ENCODE data around the gene KLF17.
"Not testable (repeated sequence)": the region's sequence is repeated elsewhere in the genome, so short reads cannot be mapped to it uniquely, and the experiment has no call there.

The KLF17 gene

DNA sequence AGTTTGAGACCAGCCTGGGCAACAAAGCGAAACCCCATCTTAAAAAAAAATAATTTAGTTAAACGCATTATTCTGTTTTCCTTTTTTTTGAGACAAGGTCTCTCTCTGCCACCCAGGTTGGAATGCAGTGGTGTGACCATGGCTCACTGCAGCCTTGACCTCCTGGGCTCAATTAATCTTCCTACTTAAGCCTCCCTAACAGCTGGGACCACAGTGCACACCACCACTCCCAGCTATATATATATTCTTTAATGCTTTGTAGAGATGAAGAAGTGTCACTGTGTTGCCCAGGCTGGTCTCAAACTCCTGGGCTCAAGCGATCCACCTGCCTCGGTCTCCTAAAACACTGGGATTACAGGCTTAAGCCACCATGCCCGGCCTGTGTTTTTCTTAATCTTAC is 7.7 kb upstream of the KLF17 start:
- DNase-seq, result no peak

DNA sequence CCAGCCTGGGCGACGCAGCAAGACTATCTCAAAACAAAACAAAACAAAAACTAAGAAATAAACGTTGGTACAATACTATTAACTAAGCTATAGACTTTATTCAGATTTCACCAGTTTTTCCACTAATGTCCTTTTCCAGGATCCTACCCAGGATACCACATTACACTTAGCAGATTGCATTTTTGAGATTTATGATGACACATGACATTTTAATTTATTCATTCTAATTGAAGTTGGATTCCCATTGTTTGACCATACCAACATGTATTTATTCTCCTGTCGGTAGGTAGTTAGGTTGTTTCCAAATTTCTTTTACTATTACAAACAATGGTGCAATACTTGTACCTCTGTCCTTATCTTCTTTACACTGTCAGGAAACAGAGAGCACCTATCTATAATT is 6.8 kb upstream of the KLF17 start:
- no peak for DNase-seq

DNA sequence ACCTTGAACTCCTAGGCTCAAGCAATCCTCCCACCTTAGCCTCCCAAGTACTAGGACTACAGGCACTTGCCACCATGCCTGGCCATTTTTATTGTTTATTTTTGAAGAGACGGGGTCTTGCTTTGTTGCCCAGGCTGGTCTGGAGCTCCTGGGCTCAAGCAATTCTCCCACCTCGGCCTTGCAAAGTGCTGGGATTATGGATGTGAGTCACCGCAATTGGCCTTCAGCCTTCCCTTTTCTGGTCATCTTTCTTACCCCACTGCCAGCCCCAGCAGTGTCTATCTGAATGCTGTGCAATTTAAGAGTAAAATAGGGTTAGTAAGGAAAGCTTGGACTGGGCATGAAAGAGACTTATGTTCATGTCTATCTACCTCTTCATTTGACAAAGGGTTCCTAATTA is 6.1 kb upstream of the KLF17 start:
- no peak for DNase-seq

DNA sequence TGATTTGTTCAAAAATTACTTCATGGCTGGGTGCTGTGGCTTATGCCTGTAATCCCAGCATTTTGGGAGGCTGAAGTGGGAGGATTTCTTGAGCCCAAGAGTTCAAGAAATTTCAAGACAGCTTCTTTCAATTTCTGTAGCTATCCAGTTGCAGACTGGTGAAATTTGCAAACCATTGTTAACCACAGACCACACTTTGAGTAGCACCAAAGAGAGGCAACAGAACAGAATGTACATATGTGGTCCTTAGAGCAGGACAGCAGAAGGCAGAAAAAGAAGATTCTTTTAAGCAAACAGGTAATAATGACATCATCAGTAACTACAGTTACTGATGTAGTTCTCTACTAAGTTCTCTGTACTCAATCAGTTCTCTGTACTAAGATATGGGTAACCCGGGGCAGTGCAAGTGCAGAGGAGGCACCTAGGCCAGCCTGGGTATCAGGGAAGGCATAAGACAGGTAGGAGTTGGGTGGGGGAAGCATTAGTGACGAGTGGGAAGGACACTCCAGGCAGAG is 5.5 kb upstream of the KLF17 start:
- DNase-seq, result no peak

DNA sequence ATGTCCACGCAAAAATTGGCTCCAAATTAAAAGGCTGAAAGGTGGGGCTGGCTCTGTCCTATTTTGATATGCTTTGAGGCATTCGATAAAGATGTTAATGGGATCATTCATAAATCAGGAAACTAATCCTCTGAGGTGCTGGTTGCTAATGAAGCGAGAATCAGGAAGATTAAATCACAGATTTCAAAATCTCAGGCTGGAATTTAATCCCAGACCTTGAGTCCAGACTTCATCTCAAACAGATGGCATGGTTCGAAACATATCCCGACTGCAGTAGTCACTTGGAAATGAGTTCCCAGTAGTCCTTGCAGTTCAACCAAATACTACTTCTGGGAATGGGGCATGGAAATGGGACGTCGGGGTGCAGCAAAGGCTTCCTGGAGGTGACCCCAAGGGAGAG is 4.5 kb upstream of the KLF17 start:
- DNase-seq, result no peak

DNA sequence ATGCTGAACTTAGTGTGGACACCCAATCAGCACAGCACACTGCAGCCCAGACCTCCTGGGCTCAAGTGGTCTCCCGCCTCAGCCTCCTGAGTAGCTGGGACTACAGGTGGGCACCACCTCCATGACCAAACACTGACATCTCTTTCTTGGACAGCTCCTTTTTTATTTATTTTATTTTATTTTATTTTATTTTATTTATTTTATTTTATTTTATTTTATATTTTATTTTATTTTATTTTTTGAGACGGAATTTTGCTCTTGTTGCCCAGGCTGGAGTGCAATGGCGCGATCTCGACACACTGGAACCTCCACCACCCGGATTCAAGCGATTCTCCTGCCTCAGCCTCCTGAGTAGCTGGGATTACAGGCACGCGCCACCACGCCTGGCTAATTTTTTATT is 1.3 kb upstream of the KLF17 start:
- not testable (repeated sequence) for DNase-seq

DNA sequence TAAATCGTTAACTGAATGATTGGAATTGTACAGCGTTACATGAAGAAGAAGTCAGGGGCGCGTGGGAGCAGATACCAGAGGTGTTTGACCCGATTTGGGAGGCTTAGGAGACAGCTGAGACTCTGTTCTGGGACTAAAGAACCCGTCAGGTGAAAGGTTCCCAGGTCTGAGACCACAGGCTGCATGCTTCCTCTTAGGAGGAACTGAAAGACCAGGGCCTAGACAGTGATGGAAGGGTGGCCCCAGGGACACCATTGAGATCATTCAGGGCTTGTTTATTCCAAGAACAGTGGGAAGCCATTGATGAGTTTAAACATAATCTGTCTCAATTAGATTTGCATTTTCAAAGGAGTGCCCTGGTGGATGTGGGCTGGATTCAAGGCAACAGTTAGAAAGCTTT is 904 bp downstream of the KLF17 start:
- no peak for DNase-seq

DNA sequence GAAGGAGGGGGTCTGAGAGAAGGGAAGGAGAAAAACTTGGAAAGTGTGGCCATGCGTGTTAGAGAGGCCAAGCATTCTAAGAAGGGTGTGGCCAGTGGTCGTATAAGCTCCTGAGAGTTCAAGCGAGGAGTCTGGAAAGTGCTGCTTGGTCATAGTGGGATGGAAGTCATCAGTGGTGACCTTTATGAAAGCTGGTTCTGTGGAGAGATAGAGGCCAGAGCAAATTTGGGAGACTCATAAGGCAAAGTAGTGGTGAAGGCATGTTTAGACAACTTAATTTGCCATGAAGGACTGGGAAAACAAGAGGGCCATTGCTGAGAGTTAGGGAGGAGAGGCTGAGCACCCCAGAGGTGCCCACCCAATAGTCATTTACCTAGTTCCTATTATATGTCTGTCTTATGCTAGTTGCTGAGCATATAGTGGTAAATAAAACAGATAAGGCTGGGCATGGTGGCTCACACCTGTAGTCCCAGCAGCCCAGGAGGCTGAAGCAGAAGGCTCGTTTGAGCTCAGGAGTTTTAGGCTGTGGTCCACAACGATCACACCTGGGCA is 1.9 kb downstream of the KLF17 start:
- DNase-seq, result no peak

DNA sequence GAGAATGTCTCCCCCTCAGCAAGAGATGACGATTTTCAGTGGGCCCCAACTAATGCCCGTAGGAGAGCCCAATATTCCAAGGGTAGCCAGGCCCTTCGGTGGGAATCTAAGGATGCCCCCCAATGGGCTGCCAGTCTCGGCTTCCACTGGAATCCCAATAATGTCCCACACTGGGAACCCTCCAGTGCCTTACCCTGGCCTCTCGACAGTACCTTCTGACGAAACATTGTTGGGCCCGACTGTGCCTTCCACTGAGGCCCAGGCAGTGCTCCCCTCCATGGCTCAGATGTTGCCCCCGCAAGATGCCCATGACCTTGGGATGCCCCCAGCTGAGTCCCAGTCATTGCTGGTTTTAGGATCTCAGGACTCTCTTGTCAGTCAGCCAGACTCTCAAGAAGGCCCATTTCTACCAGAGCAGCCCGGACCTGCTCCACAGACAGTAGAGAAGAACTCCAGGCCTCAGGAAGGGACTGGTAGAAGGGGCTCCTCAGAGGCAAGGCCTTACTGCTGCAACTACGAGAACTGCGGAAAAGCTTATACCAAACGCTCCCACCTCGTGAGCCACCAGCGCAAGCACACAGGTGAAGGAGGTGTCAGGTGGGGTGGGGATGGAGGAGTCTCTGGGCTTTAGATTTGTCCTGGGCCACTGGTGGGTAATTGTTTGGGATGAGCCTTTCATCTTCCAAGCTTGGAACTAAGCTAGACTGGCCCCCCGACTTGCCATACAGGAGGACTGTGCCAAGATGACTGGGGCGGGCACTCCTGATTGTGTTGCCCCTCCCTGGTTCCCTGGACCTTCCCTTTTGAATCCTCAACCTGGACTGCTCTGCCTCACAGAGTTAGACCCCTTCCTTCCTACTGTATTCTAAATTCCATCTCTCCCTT is 11.2 kb downstream of the KLF17 start:
- DNase-seq, result no peak

DNA sequence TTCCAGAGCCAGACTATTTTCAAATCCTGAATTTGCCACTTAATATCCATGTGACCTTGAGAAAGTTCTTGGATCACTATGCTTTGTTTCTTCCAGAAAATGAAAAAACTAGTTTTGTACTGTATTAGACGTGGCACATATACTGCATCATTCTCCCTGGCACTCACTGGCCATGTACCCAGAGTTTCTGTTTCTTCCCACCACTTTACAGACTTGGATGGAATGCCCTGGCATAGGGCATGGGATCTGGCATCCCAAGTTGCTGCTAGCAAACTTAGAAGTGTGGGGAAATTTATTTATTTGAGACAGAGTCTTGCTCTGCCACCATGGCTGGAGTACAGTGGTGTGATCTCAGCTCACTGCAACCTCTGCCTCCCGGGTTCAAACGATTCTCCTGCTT is 12.8 kb downstream of the KLF17 start:
- no peak for DNase-seq

DNA sequence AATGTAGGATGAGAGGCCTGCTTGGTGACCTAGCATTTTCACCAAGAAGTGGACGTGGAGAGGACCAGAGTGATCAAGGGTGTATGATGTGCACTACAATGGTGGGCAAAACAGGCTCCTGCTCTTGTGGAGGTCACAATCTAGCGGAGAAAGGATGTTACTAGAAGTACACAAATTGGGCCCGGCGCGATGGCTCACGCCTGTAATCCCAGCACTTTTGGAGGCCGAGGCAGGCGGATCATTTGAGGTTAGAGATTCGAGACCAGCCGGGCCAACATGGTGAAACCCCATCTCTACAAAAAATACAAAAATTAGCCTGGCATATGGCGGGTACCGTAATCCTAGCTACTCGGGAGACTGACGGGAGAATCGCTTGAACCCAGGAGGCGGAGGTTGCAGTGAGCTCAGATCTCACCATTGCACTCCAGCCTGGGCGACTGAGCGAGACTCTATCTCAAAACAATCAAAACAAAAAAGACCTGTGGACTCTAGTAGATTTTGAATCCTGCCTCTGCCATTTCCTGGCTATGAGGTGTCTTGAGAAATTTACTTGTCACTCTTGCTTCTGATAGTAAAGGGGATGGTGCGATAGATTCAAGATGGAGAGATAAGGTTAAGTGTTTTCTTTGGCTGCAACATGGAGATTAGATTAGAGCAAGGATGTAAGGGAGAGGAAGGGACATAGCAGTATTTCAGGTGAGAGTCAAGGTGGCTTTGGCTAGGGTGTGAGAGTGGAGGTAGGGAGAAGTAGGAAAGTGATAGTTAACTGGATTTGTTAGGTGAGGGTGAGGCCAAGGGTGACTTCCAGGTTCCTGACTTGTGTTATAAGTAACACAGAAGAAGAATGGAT is 15.7 kb downstream of the KLF17 start:
- DNase-seq, result no peak

DNA sequence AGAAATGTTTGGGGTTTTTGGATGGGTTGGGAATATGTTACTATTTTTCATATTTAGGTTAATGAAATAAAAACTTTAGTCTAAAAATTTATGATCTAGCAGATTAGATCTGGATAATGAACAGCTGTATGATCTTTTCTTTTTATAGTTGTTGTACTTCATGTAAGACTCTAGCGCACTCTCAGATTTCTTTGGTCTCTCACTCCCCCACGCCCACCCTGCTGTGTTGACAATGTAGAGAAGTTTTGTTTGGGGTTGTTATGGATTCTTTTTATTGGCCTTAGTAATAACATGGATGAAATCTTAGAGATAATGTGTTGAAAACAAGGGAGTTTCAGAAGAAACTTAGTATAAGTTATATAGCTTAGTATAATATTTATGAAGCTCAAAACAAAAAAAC is 17.3 kb downstream of the KLF17 start:
- no peak for DNase-seq

DNA sequence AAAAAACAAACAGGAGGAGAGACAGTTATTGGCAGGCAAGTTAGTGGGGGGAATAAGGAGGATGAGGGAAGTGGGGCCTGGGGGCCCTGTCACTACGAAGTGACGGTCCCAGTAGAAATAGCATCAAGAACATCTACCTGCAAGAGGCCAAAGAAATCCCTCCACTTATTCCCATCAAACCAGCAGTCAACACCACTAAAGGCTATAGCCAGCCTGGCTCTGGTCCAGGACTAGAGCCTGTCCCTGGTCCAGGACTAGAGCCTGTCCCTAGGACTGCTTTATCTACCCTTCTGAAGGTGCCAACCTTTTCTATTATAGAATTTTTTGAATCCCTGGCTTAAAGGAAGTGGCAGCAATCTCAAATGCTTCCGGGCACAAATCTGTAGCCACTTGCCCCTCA is 19.6 kb downstream of the KLF17 start:
- DNase-seq, result no peak

DNA sequence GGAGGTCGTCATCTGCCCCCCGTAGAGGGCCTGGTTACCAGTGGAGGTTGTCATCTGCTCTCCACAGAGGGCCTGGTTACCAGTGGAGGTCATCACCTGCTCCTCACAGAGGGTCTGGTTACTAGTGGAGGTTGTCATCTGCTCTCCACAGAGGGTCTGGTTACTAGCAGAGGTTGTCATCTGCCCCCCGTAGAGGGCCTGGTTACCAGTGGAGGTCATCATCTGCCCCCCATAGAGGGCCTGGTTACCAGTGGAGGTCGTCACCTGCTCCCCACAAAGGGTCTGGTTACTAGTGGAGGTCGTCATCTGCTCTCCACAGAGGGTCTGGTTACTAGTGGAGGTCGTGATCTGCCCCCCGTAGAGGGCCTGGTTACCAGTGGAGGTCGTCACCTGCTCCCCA is 20.9 kb downstream of the KLF17 start:
- DNase-seq, result not testable (repeated sequence)

DNA sequence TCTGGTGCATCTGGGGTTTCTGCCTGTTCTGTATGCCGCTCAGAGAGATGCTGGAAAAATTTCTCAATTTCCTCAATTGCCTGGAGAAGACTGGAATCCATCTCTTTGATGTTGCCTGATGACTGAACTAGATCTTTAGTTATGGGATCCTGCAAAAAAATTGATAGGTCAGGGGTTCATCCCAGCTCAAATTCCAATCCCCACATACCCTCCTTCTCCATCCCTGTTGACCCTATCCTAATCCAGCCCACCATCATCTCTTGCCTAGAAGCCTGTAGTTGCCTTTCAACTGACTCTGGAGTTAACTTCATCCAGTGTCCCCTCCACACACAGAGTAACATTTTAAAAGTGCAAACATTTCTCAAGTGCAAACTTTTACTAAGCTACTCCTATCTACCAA is 22.9 kb downstream of the KLF17 start, which contains the start of gene KLF18:
Gene KLF18 (minus strand): TSS at position 101 of the 400 bp plus-strand sequence. CDS start 0 bp downstream, at position 101.
- DNase-seq, result no peak

DNA sequence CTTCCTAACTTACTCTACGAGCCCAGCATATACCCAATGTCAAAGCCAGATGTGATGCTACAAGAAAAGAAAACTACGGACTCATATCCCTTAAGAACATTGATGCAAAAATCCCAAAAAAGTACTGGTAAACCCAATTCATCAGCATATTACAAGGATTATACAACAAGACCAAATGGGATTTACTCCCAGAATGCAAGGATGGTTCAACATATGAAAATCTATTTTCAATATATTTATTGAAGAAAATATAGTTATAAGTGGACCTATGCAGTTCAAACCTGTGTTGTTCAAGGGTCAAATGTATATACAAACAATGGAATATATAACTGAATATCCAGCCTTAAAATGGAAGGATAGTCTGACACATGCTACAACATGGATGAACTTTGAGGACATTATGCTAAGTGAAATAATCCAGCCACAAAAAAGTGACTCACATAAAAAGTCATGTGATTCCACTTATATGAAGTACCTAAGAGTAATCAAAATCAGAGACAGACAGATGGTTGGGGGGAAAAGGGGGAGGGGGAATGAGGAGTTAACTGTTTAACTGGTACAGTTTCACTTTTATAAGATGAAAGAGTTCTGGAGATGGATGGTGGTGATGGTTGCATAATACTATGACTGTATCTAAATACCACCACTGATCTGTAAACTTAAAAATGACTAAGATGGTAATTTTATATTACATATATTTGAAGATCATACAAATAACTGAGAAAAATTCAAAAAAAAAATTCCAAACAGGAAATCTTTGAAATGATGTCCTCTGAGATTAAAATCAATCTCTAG is 26.5 kb downstream of the KLF17 start:
- DNase-seq, result no peak

DNA sequence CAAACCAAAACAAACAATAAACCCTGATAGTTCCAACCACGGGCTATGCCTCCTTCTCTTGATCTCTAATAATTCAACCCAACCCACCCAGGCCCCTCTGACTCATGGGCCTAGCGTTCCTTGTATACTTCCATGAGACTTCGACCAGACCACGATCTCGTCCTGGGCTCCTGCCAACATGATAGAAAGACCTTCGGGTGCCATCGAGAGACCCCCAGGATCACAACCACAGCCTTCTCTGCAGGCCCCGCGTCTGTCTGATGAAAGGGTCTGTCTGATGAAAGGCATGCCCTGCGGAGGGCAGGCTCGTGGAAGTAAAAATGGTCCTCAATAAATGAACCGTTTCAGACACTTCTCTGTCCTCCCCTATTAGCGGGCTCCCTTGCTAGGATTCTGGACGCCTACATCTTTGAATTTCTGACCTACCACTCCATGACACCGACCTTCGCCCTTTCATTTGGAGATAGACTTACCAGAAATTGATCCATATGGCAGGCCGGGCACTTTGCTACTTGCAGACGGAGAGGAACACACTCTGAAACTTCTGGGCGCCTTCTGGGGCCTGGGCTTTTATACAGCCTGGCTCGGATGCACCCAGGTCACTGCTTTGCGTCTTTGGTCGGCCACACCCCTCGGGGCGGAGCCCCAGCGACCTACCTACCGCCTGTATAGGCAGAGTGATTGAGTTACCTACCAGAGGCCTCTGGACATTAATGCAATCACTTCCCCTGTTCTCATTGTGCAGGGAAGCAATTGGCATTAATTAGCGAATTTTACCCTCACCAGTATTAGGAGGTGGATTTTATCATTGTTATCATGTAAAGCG is 28.1 kb downstream of the KLF17 start:
- DNase-seq, result no peak

DNA sequence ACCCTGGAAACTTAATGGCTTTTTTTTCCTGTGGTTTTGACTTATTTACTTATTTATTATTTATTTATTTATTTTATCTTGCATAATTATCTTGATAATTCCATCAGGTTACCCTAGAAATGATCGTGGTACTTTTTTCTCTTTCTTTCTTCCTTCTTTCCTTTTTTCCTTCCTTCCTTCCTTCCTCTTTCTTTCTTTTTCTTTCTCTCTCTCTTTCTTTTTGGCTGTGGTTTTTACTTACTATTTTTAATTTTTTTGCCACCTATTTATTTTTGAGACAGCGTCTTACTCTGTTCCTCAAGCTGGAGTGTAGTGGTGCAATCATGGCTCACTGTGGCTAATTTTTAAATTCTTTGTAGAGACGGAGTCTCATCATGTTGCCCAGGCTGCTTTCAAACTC is 29.0 kb downstream of the KLF17 start:
- no peak for DNase-seq

DNA sequence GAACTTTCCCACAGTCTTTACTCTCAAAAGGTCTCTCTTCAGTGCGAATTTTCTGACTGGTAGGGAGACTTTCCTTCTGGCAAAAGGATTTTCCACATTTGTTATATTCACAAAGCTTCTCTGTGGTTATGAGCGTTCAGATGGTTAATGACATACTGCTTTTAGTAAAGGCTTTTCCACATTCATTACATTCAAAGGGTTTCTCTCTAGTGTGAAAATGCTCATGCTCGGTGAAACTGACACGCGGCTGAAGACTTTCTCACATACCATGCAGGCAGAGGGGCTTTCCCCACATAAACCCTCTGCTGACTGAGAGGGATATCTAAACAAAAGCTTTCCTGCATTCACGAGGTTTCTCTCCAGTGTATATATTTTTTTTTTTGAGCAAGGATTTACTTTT is 32.7 kb downstream of the KLF17 start:
- DNase-seq, result no peak

DNA sequence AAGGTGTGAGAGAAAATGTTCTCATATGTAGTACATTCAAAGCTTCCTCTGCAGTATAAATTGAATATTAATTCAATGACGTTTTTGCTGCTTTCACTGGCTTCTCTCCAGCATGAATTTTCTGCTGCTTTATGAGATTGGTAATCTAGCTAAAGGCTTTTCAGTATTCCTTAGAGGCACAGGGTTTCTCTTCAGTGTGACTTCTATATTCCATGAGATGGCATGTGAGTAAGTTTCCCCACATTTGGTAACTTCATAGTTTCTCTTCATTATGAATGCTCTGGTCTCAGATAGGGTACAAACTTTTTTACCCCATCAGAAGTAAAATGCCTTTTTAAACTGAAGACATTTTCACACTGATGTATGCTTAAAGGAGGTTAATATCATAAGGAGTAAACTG is 33.2 kb downstream of the KLF17 start:
- DNase-seq, result no peak

DNA sequence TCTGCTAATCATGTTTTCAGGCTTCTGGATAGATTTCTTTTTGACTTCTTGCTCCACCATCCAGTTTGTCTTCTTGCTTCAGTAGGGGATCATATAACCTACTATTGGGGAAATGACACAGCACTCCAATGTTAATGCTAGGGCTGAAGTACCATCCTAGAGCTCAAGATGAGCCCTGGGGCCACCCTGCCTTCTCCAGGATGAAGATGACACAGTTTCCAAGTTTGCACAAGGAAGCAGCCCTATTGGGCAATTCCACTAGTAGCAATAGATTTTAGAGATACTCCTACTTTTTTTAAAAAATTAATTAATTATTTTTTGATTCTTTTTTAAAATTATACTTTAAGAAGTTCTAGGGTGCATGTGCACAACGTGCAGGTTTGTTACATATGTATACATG is 34.1 kb downstream of the KLF17 start:
- no peak for DNase-seq
